GM19463 (cell line): ENCODE results near the gene CAP1.
A peak's percentile ranks its signal among the peaks of the same experiment; 100 is the strongest.
"Not testable (repeated sequence)": the region's sequence is repeated elsewhere in the genome, so short reads cannot be mapped to it uniquely, and the experiment has no call there.

ENCODE experiments used
- ATAC-seq: cut with Tn5 transposase; IDR thresholded peaks from one replicate; pipeline ENCODE4 v1.9.1; 2021; ENCODE audit warnings: mild to moderate bottlenecking, moderate library complexity; ENCODE audit not compliant: unreplicated experiment

Gene CAP1

DNA sequence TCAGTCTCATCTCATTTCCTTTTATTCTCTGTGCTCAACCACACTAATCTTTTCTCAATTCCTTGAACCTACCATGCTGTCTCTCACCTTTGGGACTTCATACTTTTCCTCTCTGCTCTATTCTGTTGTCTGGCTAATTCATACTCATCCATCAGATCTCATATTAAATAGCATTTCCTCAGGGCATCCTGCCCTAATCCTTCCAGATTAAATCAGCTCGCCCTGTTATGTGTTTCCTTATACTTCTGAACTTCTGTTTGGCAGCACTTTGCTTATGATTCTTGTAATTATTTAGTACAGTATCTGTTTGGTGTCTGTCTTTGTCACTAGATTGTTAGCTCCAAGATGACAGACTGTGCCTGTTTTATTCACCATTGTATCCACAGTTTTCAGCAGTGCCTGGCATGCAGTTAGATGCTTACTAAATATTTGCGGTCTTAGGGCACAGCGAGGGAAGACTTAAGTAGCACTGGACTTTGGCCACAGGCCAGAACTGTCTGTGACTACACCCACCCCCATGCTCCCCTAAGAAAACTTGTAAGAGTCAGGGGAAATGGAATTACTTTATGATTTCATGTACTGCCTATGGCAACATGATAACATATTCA is 9.9 kb upstream of the CAP1 start:
- ATAC-seq, result no peak

DNA sequence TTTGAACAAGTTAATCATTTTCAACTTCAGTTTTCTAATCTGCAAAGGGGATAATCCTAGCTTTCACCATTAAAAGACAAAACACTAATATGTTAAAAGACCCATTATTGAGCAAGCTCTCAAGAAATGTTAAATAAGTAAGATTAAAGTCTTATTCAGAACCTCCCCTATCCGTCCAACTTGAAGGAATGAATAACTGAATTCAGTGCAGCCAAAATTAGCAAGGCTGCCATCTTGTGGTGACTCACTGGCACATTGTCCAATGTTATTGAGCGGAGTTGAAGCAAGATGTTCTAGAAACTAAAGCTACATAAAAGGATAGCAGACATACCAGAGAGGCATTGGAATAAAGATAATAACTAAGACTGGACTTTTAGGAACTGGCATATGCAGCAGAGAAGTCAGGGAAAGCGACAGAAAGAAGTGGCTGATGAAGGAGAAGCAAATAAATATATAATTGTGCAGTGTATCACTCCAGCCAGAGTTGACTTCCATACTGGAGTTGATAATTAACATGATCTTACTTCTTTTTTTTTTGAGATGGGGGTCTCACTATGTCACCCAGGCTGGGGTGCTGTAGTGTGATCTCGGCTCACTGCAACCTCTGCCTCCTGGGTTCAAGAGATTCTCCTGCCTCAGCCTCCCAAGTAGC is 8.2 kb upstream of the CAP1 start:
- ATAC-seq, result no peak

DNA sequence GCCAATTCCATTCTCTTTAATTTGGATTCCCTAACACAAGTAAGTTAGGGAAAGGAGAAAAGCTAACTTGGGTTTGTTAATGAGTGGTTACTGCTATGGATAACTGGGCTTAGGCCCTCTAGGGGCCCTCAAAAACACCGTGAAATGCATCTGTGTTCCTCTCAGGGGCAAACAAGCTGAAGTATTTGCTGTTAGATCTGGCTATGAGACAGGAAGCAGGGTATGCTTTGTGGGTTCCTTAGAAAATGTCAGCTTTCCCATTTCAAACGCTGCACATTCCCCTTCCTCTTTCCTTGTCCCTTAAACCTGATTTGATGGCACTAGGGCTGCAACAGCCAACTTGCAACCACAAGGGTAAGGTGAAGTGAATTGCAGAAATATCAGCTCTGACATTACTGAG is 5.7 kb upstream of the CAP1 start:
- ATAC-seq, result no peak

DNA sequence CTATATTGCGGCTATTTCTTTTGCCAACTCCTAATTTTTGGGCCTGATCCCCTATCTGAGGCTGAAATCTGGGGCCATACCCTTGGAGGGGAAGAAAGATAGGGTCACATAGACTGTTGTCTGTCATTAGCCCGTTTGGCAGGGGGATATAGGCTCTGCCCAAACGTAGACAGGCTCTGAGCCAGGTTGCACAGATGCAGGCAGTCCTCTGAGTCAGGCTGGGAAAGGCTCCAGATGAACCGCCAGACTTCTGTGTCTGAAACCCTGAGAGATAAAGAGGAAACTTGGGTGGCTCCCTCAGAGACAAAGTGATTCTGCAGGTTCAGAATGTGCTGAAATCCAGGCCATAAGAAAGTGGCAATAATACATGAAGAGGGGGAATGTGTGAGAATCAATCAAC is 4.0 kb upstream of the CAP1 start:
- no peak for ATAC-seq

DNA sequence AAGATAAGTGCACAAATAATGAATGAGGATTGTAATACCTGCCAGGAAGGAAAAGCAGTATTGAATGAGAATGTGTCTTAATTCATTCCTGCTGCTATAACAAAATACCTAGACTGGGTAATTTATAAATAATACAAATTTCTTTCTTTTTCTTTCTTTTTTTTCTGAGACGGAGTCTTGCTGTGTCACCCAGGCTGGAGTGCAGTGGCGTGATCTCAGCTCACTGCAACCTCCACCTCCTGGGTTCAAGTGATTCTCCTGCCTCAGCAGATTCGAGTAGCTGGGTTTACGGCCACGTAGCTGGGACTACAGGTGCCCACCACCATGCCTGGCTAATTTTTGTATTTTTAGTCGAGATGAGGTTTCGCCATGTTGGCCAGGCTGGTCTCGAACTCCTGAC is 3.3 kb upstream of the CAP1 start:
- not testable (repeated sequence) for ATAC-seq

DNA sequence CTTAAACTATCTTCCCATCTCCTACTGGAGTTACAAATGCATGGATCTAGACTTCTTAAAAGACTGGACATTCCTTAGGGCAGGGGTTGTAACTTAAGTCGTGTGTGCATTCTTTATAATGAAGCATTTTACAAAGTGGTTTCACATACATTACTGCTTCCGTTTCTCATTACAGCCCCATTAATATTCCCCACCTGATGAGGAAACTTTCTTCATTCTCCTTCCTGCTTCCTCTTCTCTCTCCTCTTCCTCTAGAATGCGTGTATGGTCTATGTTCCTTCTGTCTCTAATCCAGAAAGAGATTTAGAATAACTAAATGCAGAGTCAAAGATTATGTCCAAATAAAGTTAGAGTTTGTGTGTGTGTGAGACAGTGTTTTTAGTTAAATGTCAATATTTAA is 1.8 kb upstream of the CAP1 start:
- ATAC-seq, result no peak

DNA sequence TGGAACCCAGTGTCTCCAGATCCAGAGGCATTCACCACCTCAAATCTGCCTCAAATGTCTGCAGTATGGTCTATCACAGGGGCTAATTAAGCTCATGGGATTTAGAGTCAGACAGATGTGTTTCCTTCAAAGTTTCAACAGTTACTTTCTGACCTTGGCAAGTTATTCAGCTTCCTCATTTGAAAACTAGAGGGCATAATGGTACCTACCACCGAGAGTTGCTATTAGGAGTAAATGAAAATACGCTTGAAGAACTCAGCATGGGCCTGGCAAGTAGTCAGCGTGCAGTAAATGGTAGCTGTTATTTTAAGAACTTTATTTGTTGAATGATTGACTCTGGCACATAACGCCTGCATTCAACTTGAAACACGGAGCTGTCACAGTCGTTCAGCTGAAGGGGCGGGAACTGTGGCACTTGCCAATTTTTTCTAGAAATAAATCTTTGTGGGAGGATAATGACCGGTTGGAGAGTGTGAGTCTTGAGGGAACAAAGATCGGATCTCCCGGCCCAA is 1.2 kb upstream of the CAP1 start:
- peak; percentile 15 for ATAC-seq

DNA sequence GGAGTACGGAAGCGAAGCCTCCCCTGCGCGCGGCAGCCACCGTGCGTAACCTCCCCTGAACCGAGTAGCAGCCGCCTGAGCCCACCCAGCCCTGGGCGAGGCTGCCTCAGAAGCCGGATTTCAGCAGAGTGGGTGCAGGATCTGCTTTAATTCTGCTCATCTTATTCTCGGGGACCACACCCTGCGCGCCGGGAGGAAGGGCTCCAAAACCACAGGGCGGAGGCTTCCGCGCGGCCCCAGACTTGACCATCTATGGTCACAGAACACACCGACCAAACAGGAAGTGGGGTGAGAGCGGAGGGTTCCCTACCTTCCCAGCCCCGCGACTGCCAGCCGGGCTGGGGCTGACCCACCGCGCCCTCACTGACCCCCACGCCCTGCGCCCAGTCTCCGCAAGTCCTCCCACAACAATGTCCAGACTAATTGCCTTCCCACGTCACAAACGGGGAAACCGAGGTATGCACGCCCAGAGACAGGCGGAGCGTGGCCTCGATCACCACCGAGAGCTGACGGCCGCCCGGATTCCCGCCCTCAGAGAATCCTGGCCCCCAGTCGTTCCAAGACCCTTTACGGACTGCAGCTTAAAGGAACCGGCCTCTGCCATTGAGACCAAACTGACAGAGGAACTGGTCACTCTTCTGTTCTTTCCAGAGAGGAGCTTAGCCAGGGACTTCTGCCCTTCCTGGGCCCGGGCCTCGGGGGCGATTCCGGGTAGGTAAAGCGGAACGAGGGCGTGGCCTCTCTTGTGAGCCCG is 595 bp upstream of the CAP1 start:
- peak; percentile 60 for ATAC-seq

DNA sequence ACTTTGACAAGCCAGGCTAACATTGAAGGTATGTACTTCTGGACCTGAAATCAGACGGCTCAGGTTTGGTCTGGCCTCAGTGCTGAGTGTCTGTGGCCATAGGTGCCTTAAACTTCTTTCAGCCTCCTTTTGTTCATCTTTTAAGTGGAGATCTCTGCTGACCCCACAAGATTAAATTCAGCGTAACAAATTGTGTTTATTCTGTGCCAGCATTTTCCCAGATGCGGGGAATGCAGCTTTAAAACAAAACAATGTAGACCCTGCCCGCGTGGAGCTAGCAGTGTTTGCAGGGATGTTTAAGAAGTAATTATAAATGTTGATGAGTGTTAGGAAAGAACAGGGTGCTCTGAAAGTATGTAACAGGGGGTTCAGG is 923 bp downstream of the CAP1 start:
- ATAC-seq, result no peak

DNA sequence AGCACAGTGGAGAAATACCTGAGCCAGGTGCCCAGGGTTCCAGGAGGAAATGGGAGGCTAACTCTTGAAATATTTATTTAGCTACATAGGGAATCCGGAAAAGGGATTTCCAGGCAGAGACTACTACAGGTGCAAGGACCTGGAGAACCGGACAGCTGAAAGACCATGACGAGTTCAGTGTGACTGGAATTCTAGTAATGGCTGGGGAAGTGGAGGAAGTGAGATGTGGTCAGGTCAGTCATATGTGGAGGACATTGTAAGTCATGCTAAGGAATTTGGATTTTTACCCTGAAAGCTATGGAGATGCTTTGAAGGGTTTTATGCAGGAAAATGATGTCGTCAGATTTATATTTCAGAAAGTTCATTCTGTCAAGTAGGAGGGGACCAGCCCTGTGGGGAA is 1.8 kb downstream of the CAP1 start:
- ATAC-seq, result no peak

DNA sequence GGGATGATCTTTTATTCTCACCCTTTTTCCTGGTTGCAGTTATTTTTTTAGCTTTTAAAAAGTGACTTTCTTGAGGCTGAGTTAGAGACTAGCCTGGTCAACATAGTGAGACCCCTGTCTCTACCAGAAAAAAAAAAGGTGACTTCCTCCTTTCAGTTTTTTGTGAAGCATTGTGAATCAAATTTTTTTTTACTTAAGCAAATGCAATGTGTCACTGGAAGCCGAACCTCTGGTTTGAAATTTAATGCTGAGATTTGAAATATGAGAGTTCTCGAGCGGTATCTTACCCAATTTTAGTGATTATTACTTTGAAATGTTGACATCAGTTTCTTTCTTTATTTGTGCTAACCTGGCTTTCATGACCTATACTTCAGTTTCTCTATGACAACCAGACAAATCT is 3.6 kb downstream of the CAP1 start:
- no peak for ATAC-seq

DNA sequence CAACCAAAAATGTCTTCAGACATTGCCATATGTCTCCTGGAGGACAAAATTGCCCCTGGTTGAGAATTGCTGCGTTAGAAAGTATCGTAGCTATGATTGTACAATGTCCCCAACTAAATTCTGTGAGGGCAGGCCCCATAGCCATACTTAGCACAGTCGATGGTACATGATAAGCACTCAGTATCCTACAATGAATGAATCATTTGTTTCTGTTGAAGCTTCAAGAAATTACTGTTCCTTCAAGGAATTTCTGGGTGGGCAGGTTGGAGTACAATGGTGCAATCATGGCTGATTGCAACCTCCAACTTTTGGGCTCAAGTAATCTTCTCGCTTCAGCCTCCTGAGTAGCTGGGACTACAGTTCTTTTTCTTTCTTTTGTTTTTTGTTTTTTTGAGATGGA is 4.7 kb downstream of the CAP1 start:
- ATAC-seq, result no peak

DNA sequence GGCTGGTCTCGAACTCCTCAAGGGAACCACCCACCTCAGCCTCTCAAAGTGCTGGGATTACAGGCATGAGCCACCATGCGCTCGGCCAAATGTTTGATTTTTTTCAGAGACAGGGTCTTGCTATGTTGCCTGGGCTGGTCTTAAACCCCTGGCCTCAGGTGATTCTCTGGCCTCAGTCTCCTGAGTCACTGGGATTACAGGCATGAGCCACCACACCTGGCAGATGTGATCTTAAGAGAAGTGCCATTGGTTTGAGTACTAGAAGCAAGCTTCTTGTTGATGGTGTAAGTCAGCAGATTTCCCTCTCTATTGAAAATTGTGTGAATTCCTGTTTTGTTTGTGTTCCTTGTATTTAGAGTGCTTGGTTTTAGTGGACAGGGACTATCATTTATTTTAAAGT is 5.2 kb downstream of the CAP1 start:
- ATAC-seq, result no peak

DNA sequence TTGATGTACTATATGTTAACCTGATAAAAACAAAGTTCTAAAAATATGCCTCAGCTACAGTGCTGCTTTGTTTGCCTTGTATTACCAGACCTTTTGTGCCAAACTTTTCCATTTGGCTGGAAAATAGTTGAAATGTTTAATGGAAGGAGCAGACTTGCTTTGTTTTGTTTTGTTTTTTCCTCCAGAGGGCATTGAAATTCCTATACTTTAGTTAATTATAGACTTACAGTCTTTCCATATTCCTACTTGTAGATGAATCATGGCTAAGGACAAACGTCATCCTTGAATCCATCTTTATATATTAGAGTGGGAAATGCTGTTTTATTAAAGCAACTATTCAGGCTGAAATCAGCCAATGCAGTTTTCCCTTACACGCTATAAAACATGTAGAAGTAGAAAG is 6.7 kb downstream of the CAP1 start:
- ATAC-seq, result no peak

DNA sequence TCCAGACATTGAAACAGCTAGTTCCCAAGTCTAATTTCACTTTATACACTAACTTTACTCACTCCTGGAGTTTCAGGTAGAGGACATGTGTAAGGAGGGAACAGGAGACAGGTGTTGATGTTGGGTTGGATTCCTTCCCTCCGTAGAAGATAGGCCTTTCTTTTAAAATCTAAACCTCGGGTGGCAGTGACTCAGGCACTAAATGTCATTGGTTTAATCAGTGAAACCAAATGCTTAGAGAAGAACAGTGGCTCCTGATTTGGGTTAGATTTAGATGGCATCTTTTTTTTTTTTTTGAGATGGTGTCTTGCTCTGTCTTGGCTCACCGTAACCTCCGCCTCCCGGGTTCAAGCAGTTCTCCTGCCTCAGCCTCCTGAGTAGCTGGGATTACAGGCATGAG is 7.2 kb downstream of the CAP1 start:
- ATAC-seq, result no peak

DNA sequence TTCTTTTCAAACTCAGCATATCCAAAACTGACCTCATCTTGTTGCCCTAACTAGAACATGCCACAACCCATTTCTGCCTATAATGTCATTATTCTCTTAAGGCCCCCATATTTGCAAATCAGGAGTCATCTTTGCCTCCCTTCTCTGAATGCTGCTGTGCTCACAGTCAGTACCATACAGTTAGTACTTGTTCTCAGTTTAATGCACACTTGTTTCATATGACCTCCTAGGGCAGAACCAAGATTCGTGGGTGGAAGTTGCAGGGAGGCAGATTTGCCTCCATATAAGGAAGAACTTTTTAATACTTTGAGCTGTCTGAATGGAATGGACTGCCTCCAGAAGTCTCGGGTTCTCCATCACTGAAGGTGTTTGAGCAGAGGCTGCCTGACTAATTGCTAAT is 9.2 kb downstream of the CAP1 start:
- no peak for ATAC-seq

DNA sequence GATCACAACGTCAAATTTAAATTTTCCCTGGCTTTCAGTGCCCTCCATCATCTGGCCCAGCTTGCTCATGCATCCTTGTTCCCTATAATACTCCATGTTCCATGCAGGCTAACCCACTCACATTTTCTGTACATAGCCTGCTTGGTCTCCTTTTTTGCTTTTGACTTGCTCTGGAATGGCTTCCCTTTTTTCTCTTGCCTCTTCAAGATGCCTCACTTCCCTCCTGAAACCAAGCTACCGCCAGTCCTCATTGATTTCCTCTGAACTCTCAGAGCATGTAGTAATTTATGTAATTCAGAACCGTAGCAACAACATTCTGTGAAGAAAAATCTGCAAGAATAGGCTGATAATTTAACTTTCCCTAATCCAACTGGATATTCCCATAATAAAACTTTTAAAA is 10.3 kb downstream of the CAP1 start:
- ATAC-seq, result no peak

DNA sequence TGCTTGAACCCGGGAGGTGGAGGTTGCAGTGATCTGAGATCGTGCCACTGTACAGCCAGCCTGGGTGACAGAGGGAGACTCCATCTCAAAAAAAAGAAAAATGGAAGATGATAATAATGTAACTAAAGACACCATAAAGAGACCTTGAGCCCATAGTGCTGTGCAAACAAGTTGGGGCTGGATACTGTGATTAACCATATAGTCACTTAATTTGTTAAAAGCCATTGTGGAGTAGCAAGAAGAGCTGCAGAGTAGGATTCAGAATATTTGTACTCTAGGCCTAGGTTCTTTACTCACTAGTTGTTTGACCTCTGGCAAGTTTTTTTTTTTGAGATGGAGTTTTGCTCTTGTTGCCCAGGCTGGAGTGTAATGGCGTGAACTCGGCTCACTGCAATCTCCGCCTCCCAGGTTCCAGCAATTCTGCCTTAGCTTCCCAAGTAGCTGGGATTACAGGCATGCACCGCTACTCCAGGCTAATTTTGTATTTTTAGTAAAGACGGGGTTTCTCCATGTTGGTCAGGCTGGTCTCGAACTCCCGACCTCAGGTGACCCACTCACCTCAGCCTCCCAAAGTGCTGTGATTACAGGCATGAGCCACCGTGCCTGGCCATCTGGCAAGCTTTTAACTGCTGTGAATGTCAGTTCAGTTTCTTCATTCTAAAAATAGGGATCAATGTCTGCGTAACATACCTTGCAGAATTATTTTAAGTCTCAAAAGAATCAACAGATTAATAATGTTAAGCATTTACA is 12.8 kb downstream of the CAP1 start:
- ATAC-seq, result no peak

DNA sequence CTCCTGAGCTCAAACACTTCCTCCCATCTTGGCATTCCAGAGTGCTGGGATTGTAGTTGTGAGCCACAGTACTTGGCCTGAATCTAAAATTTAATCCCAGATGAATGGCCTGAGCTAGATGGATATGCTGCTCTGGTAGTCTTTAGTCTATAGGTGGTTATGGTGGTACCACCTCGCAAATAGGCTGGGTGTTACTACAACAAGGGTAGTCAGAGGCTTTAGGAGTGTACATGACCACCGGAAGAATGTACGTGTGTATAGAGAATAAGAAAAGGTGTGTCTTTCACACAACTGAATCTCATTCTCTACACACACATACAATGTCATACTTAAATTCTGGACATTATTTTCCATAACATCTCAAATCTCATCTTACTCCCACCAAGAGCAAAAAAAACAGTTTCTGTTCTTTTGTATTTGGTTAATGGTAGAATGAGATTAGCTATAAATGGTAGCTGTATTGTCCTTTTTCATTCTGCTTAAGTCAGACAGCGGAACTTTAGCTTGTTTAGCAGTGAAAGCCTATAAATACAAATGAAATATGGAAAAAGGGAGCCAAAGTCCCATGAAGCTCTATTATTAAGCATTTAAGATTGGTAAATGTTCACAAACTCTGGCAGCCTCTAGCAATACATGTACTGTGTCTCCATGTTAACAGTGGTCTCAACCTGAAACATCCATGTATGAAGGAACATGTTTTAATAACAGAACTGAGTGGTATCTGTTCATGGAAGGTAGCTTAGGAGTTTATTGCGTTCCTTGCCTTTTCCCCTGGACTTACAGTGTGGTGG is 16.2 kb downstream of the CAP1 start:
- no peak for ATAC-seq

DNA sequence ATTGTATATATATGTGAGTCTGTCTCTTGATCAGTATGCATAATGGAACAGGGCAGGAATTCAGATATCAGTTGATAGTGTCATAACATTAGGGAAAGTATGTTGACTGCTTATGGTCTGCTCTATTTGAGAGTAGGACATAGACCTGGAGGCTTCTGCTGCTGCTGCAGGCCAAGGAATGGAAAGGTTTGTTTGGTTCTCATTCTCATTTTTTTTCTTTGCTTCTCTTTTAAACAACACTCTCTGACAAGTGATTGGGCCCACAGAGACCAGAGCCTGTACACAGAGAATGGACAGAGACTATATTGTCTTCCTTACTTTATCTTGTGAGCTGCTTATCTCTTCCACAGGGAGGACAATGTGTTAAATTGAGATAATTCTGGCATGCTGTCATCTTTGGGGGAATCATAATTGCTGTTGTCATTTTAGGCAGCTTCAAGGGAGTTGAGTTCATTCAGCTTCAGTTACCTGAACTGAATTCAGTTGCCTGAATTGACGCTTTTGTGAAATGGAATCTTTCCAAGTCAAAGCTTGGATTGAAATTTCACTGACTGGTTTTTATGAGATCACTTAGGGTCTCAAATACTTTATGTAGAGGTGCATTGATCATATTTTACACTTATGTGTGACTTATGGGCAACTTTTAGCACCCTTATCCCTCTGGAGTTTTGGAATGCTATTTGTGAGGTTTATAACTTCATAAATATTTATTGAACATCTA is 16.9 kb downstream of the CAP1 start:
- no peak for ATAC-seq
